ENCODE data around the gene APBB2. TPM values are rescaled to one million over a fixed set of nuclear protein-coding genes. Genes with fewer than 3 reads are reported as not detected.

Gene APBB2
- total and polyA plus RNA-seq, 2 of the 8 experiments (the other 6 are each of a cell fraction or from before 2014, with no cell fraction given) = 58.7 to 59.4 TPM

- no peak overlapping the region for H3K4me3 ChIP-seq (ENCODE audit: extremely low read depth in 1 of 4, insufficient read depth in 2 of 4, low read depth in 3 of 4, low read length in 4 of 4)
- POLR2A ChIA-PET (ENCODE audit: partially characterized antibody) = interaction anchor here (0.9 to 4.0 kb wide), 6 partner anchors 9 to 133 kb away, joined by 3 to 23 read pairs (median 4); partner anchors contain the start of gene UCHL1
- H2BK12ac ChIP-seq (ENCODE audit: low read depth, low read length) = no peak overlapping the region
- H3K4me2 ChIP-seq (ENCODE audit: insufficient read depth in 1 of 2, low read depth in 2 of 2, low read length in 2 of 2) = 0 out of 4 replicates have a peak overlapping the region, but pooled peaks of 1 of the 2 experiments have one; percentile 8
- no peak overlapping the region for H2BK20ac ChIP-seq (ENCODE audit: low read length)
- H2BK120ac ChIP-seq (replicated peaks; ENCODE audit: low read depth, low read length) = no peak overlapping the region
- H4K20me1 ChIP-seq (replicated peaks in 1 of 2; ENCODE audit: control insufficient read depth in 1 of 2, insufficient read depth in 2 of 2, low read length in 2 of 2) = no peaks in the 10 kb centered on the region
- H3K56ac ChIP-seq (replicated peaks; ENCODE audit: insufficient read length, low read depth, low read length) = no peak overlapping the region
- H3K23ac ChIP-seq (ENCODE audit: insufficient read length) = no peak overlapping the region
- no peak overlapping the region for H3K9ac ChIP-seq (replicated peaks in 1 of 4; ENCODE audit: extremely low read depth in 1 of 4, low read depth in 3 of 4, low read length in 3 of 4)
- H3K27me3 ChIP-seq (replicated peaks in 1 of 4; ENCODE audit: control insufficient read depth in 3 of 4, extremely low read depth in 1 of 4, insufficient read depth in 3 of 4, low read length in 3 of 4) = no peaks in the 10 kb centered on the region
- H3K79me2 ChIP-seq (ENCODE audit: control insufficient read depth in 1 of 2, insufficient read depth in 2 of 2, low read length in 2 of 2) = peaks cover 0 to 6% of the 10 kb centered on the region in 2 experiments; a peak in 3 of 4 replicates
- whole genome bisulfite sequencing, 2 experiments (ENCODE audit: extremely low coverage in 1 of 2, insufficient coverage in 1 of 2, insufficient read length in 1 of 2, insufficient replicate concordance in 2 of 2, low coverage in 1 of 2, low lambda C conversion rate in 2 of 2, missing lambda C conversion rate in 1 of 2) = 73 to 100% methylated on average over 1 to 3 of the region's 3 CpGs
- H3K4me1 ChIP-seq (replicated peaks in 1 of 4; ENCODE audit: control insufficient read depth in 3 of 4, insufficient read depth in 4 of 4, low read length in 3 of 4) = peaks cover 0 to 14% (median 4%) of the 10 kb centered on the region in 4 experiments; a peak in 5 of 7 replicates
- no peak overlapping the region for H2AK5ac ChIP-seq (ENCODE audit: low read depth, low read length)
- peak in 1 of 2 experiments; percentile 36 for DNase-seq (ENCODE audit: low read depth in 1 of 2, low spot score in 2 of 2)
- H3K14ac ChIP-seq (ENCODE audit: insufficient read length) = no peak overlapping the region
- no peaks in the 10 kb centered on the region for H3K36me3 ChIP-seq (ENCODE audit: control insufficient read depth in 2 of 4, insufficient read depth in 4 of 4, low read length in 3 of 4)
- CTCF ChIA-PET (ENCODE audit: partially characterized antibody) = interaction anchor here (0.6 to 3.2 kb wide), 10 partner anchors 8 to 91 kb away, joined by 3 to 12 read pairs (median 3); partner anchors contain the start of gene APBB2
- no peak for FAIRE-seq
- H2BK5ac ChIP-seq (ENCODE audit: low read depth, low read length) = no peak overlapping the region; the same call in 1 of the 2 replicates
- H2AFZ ChIP-seq (ENCODE audit: low read length) = no peak overlapping the region
- H3K79me1 ChIP-seq (ENCODE audit: low read depth, low read length) = no peaks in the 10 kb centered on the region
- no peak overlapping the region for H4K8ac ChIP-seq (ENCODE audit: extremely low read depth, insufficient read depth, low read length)
- no peak overlapping the region for H3K27ac ChIP-seq (ENCODE audit: low read depth, low read length)
- no peak overlapping the region for H4K91ac ChIP-seq (replicated peaks; ENCODE audit: insufficient read length, low read length)
- no peak overlapping the region for H2BK15ac ChIP-seq (ENCODE audit: low read length)
- no peak overlapping the region for H3K4ac ChIP-seq (replicated peaks; ENCODE audit: insufficient read length, low read depth, low read length)
- H4K5ac ChIP-seq (ENCODE audit: insufficient read length, low read depth, low read length) = no peak overlapping the region
- no peak overlapping the region for H3K18ac ChIP-seq (ENCODE audit: extremely low read depth, low read length)
- H3K9me3 ChIP-seq (ENCODE audit: insufficient read depth in 2 of 2, low read depth in 1 of 2, low read length in 1 of 2) = no peaks in the 10 kb centered on the region
- peaks cover 5% of the 10 kb centered on the region for H3K23me2 ChIP-seq (ENCODE audit: low read depth, low read length)
- TF ChIP-seq TBP (IDR thresholded peaks at IDR 0.05; ENCODE audit: low read depth, low read length) (no peak), NANOG (IDR thresholded peaks at IDR 0.05; ENCODE audit: insufficient read depth, low read depth, low read length, poor library complexity, severe bottlenecking) (peak; percentile 79), CREB1 (IDR thresholded peaks at IDR 0.05) (no peak), EP300 (IDR thresholded peaks at IDR 0.05; ENCODE audit: borderline replicate concordance in 1 of 2, low read depth in 2 of 2, low read length in 2 of 2) (0 out of 3 replicates have a peak, but pooled peaks of 1 of the 2 experiments have one; percentile 40), PHF8 (conservative IDR thresholded peaks at IDR 0.05; ENCODE audit: low read depth, low read length) (no peak), CHD1 (IDR thresholded peaks at IDR 0.05; ENCODE audit: low read depth, low read length) (no peak), SAP30 (IDR thresholded peaks at IDR 0.05; ENCODE audit: insufficient read depth, insufficient replicate concordance, low read length) (no peak), TEAD4 (IDR thresholded peaks at IDR 0.05; ENCODE audit: low read depth, low read length) (peak; percentile 96), KDM5A (IDR thresholded peaks at IDR 0.05; ENCODE audit: low read length) (no peak), CTBP2 (IDR thresholded peaks at IDR 0.05; ENCODE audit: borderline replicate concordance, insufficient read depth, insufficient read length, low read length) (no peak), CBX5 (IDR thresholded peaks at IDR 0.05; ENCODE audit: low read depth, low read length) (no peak), SRF (IDR thresholded peaks at IDR 0.05; ENCODE audit: low read depth, low read length) (no peak)
Measured at GRCh38 chr4:41124916-41125548, 89.3 kb downstream of the APBB2 start.

Data from H1 (cell line).